ENCODE measurements around the gene AVPR2. TPM values are rescaled to one million over a fixed set of nuclear protein-coding genes. Genes with fewer than 3 reads are reported as not detected.

AVPR2 gene
- polyA plus RNA-seq, 3 donors: 0.78 to 2.2 (median 1.7) TPM

DNA sequence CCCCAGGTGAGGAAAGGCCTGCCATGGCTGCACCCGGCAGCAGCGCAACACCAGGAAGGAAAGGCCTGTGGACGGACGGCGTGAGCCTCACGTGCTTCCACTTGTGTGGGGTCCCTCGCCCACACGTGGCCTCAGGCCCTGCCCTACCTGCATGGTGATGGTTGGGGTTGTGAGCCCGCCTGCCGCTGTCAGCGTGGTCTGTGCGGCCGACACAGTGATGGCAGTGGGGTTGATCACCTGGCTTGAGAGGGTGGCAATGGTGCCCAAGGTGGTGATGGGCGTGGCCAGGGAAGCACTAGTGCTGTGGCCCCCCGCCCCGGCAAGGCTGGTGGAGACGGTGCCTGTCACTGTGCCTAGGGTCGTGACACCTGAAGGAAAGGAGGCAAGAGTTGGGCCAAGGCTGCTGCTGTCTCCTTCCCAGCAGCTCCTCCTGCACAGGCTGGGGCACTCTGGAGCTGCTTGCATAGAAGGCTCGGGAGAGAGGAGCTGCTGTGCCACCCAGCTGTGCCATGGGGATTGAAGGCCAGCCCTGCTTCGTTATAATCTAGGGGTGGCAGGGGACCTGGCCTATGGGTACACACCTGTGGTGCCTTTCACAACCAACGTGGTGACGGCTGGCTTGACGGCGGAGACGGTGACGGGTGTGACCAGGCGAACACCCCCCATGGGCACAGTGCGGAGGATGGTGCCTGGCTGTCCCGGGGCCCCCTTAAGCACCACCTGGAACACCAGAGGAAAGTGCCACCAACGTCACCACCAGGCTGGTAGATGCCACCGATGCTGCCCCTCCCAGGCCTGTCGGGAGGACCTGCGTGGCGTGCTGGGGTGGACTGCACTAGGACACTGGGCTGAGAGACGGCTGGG, 51.8 kb downstream of the AVPR2 start:
- DNase-seq (ENCODE audit: extremely low read depth in 1 of 11, low read depth in 9 of 11, low spot score in 4 of 11): no peak

Other genes starting within 250 kb of the AVPR2 start
- 10 to 100 TPM in 1 of 3 donors, 1 to 10 TPM in 2; 7.6 to 13.9 (median 8.4) TPM for gene PNCK, start 230.9 kb upstream of the AVPR2 start, polyA plus RNA-seq (ENCODE audit: insufficient read length in 3 of 3)
- 10 to 100 TPM; 53.5 to 69.9 (median 59.4) TPM for gene SLC6A8, start 216.7 kb upstream of the AVPR2 start, polyA plus RNA-seq (ENCODE audit: insufficient read length in 3 of 3)
- gene BCAP31, start 180.3 kb upstream of the AVPR2 start, polyA plus RNA-seq (ENCODE audit: insufficient read length in 3 of 3): 100 to 1,000 TPM; 182 to 189 (median 189) TPM
- 1 to 10 TPM; 7.9 to 9.8 (median 8.0) TPM for gene ABCD1, start 179.8 kb upstream of the AVPR2 start, polyA plus RNA-seq (ENCODE audit: insufficient read length in 3 of 3)
- 1 to 10 TPM; 1.0 to 2.0 (median 1.2) TPM for gene PLXNB3, start 140.4 kb upstream of the AVPR2 start, polyA plus RNA-seq (ENCODE audit: insufficient read length in 3 of 3)
- gene SRPK3, start 123.6 kb upstream of the AVPR2 start, polyA plus RNA-seq (ENCODE audit: insufficient read length in 3 of 3): 1 to 10 TPM in 2 of 3 donors, under 1 TPM in 1; 0.81 to 2.1 (median 1.9) TPM
- 10 to 100 TPM; 69.9 to 93.9 (median 91.2) TPM for gene IDH3G, start 110.3 kb upstream of the AVPR2 start, polyA plus RNA-seq (ENCODE audit: insufficient read length in 3 of 3)
- gene SSR4, start 110.0 kb upstream of the AVPR2 start, polyA plus RNA-seq (ENCODE audit: insufficient read length in 3 of 3): 100 to 1,000 TPM; 138 to 174 (median 166) TPM
- gene PDZD4, start 74.1 kb upstream of the AVPR2 start, polyA plus RNA-seq (ENCODE audit: insufficient read length in 3 of 3): 10 to 100 TPM in 2 of 3 donors, 1 to 10 TPM in 1; 7.2 to 12.5 (median 11.5) TPM
- gene L1CAM, start 18.5 kb upstream of the AVPR2 start, polyA plus RNA-seq (ENCODE audit: insufficient read length in 3 of 3): 10 to 100 TPM; 35.2 to 57.4 (median 53.1) TPM
- 10 to 100 TPM; 21.5 to 43.5 (median 32.8) TPM for gene ARHGAP4, start 21.6 kb downstream of the AVPR2 start, polyA plus RNA-seq (ENCODE audit: insufficient read length in 3 of 3)
- gene NAA10, start 30.4 kb downstream of the AVPR2 start, polyA plus RNA-seq (ENCODE audit: insufficient read length in 3 of 3): 10 to 100 TPM; 53.0 to 78.0 (median 77.5) TPM
- gene RENBP, start 40.0 kb downstream of the AVPR2 start, polyA plus RNA-seq (ENCODE audit: insufficient read length in 3 of 3): 10 to 100 TPM; 17.5 to 28.4 (median 20.8) TPM
- 10 to 100 TPM; 40.8 to 52.0 (median 45.7) TPM for gene HCFC1, start 67.1 kb downstream of the AVPR2 start, polyA plus RNA-seq (ENCODE audit: insufficient read length in 3 of 3)
- gene TMEM187, start 68.1 kb downstream of the AVPR2 start, polyA plus RNA-seq (ENCODE audit: insufficient read length in 3 of 3): 1 to 10 TPM; 5.3 to 9.2 (median 7.5) TPM
- 10 to 100 TPM; 52.0 to 69.7 (median 62.3) TPM for gene IRAK1, start 115.2 kb downstream of the AVPR2 start, polyA plus RNA-seq (ENCODE audit: insufficient read length in 3 of 3)
- 10 to 100 TPM; 27.1 to 34.2 (median 32.7) TPM for gene MECP2, start 193.0 kb downstream of the AVPR2 start, polyA plus RNA-seq (ENCODE audit: insufficient read length in 3 of 3)
- gene OPN1LW, start 239.6 kb downstream of the AVPR2 start, polyA plus RNA-seq (ENCODE audit: insufficient read length in 3 of 3): not detected